Measurements from ENCODE around the gene ITGAD. TPM values are rescaled to one million over a fixed set of nuclear protein-coding genes. Genes with fewer than 3 reads are reported as not detected.

Gene ITGAD
- total RNA-seq, 1 experiment from 2014 or later, result not detected

- POLR2A ChIA-PET, result interaction anchor here (0.6 kb wide), 1 partner anchor 331 kb away, joined by 3 read pairs; the partner anchor contains the start of gene ZNF668
- no peaks in the 10 kb centered on the region for H3K27me3 Mint-ChIP-seq (ENCODE audit: low read depth)
- H3K9me3 Mint-ChIP-seq, result peaks cover 6% of the 10 kb centered on the region
- DNase-seq (ENCODE audit: low spot score) (no peak), ATAC-seq (no peak)
- CTCF ChIA-PET, result interaction anchor here (0.7 to 1.3 kb wide), 3 partner anchors 22 to 38 kb away, joined by 3 to 9 read pairs (median 3); partner anchors contain the start of gene ZNF843
- no peak overlapping the region for H3K4me3 Mint-ChIP-seq
- no peak for TF ChIP-seq ZNF317 (CRISPR knock-in tag; IDR thresholded peaks at IDR 0.05; ENCODE audit: borderline replicate concordance, low read depth)
- no peak for TF ChIP-seq ATF2 (CRISPR knock-in tag; IDR thresholded peaks at IDR 0.05; ENCODE audit: borderline replicate concordance, low read depth)
- no peak for TF ChIP-seq USF2 (CRISPR knock-in tag; IDR thresholded peaks at IDR 0.05)
- TF ChIP-seq STAT6 (CRISPR knock-in tag; conservative IDR thresholded peaks at IDR 0.05; ENCODE audit: low read depth), result no peak
- no peak for TF ChIP-seq AR (CRISPR knock-in tag; IDR thresholded peaks at IDR 0.05)
- no peak for TF ChIP-seq ZNF281 (CRISPR knock-in tag; IDR thresholded peaks at IDR 0.05)
- no peak for TF ChIP-seq FOXP4 (CRISPR knock-in tag; IDR thresholded peaks at IDR 0.05)
- TF ChIP-seq SOX15 (CRISPR knock-in tag; IDR thresholded peaks at IDR 0.05), result no peak
- TF ChIP-seq FOXP1 (CRISPR knock-in tag; IDR thresholded peaks at IDR 0.05; ENCODE audit: borderline replicate concordance), result no peak
- TF ChIP-seq MLX (CRISPR knock-in tag; IDR thresholded peaks at IDR 0.05), result no peak
- TF ChIP-seq ZNF416 (CRISPR knock-in tag; IDR thresholded peaks at IDR 0.05), result no peak
- TF ChIP-seq ZNF121 (CRISPR knock-in tag; IDR thresholded peaks at IDR 0.05), result no peak
- TF ChIP-seq KAT7 (CRISPR knock-in tag; IDR thresholded peaks at IDR 0.05; ENCODE audit: borderline replicate concordance), result no peak
- no peak for TF ChIP-seq ZMAT4 (CRISPR knock-in tag; IDR thresholded peaks at IDR 0.05)
- TF ChIP-seq MAX (CRISPR knock-in tag; IDR thresholded peaks at IDR 0.05), result no peak
- H3K4me1 Mint-ChIP-seq, result no peaks in the 10 kb centered on the region
- H3K36me3 Mint-ChIP-seq, result no peaks in the 10 kb centered on the region
- H3K27ac Mint-ChIP-seq, result no peak overlapping the region
Measured at GRCh38 chr16:31404353-31405064, 11.4 kb downstream of the ITGAD start.
